RPMI8226 (cell line): ENCODE measurements around the gene ANKLE1.

Source experiments
- DNase-seq: peaks from one replicate; pipeline ENCODE4 v3.0.0-alpha.2; 2015

ANKLE1 gene

DNA sequence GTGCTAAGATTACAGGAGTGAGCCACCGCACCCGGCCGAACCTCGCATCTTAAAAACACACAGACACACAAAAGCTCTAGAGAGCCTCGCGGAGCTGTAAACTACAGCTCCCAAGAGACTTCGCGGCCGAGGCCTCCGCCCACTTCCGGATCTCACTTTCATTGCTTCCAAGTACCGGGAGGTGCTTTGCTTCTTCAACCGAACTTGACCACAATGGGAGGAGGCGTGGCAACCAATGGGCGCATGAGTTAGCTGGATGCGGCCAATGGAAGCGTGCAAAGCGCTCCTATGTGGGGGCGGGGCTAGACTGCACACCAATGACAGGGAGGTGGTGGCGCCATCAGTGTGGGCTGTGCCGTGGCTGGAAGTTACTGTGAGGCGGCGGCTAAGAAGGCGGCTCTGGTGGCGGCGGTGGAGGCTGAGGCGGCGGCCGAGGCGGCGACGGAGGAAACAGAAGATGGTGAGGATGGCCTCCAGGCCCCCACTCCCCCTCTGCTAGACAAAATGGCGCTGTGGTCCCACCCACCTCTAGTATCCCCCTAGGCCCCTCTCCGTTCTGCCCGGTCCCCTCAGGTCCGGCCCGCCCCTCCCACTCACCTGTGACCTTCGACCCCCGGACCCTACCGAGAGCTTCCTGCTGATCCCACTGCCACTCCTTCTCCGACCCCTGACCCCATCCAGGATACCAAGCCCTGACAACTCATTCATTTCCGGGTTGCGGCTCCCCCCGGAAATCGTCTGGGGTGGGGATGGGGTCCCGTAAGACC lies 27.7 kb downstream of the ANKLE1 start, which contains the start of gene DDA1:
DDA1 (plus strand) TSS at position 366 of the 767 bp plus-strand sequence; CDS start at position 458, 92 bp downstream.
- DNase-seq, result peak; percentile 100

DNA sequence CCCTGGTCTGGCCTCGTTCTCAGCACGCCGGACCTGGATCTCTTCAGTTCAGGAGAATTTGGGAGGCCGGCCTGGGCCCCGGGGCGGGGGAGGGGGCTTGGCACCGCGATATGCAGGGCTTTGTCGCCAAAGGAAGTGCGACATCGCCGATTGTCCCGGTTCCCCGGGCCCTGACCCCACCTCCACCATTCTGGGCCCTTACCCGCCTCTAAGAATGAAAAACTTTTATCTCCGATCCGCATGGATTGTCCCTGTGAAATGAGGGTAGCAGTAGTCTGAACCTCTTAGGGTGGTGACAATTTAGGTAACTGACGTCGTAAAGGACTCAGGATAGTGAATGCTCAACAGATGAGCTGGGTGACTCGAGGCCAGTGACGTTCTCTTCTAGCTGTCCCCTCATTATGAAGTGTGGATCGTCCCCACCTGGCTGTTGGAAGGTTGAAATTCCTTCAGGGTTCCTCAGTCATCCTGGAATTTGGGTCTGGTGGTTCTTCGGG lies 28.3 kb downstream of the ANKLE1 start:
- no peak for DNase-seq

DNA sequence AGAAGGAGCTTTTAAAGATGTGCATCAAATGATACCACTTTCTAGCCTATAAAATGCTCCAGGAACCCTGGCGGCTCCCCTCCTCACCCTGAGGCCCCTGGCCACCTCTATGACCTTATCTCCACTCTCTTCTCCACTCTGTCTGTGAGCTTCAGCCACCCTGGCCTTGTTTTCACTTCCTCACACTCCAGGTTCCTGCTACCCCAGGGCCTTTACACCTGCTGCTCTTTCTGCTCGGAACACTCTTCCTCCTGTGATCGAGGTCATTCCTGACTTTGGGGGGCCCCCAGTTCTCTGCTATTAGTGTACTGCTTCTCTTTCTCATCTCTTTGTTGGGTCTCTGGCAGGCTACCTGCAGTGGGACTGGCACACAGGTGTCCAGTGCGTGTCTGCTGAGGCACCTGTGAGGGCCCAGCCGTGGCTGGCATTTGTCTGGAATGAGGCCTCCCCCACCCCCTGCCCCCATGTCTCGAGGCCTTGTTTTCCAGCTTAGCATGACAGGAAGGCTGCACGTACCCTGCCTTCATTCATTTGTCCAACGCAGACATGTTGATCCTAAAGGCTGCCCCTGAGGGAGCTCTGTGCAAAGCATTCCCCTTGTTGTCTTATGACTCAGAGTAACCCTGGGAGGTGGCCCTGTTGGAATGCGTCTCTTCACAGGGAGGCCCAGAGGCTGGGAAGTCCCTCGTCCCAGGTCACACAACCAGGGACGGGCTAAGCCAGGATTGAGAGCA lies 29.9 kb downstream of the ANKLE1 start:
- no peak for DNase-seq

DNA sequence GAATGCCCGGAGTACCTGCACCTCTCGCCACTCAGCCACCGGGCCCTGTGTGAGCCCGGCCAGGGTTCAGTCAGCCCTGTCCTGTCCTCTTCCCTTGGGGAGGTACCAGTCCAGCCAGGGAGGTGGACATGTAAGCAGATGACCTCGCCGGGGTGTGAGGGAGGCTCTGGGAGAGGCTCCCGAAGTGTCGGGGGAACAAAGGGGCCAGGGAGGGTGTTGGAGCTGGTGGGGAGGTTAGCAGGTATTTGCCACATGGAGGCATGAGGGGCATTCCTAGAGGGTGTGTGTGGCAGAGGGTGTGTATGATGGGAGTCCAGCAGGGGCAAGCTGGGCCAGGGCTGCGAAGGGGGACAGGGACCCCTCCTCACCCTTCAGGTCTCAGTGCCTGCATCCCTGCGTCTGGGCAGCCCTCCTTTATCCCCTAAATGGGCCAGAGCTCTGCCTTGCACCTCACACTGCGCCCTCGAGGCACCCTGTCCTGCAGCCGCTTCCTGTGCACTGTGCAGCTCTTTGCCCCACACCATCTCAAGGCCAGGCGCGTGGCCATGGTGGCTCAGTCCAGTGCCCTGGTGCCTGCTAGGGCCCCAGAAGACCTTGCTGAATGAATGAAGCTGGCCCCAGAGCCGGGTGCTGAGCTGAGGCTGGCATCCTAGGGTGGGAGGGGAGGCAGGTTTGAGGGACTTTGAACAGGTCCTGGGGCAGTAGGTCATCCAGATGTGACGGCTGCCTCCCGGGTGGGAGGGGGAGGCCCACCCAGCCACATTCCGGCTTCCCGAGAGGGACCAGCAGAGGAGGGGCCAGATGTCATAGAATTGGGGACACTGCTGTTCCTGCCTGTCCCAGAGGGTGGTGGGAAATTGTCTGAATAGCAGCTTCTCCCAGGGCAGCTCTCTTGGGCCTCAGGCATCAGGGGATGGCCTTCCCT lies 30.8 kb downstream of the ANKLE1 start:
- DNase-seq, result no peak

DNA sequence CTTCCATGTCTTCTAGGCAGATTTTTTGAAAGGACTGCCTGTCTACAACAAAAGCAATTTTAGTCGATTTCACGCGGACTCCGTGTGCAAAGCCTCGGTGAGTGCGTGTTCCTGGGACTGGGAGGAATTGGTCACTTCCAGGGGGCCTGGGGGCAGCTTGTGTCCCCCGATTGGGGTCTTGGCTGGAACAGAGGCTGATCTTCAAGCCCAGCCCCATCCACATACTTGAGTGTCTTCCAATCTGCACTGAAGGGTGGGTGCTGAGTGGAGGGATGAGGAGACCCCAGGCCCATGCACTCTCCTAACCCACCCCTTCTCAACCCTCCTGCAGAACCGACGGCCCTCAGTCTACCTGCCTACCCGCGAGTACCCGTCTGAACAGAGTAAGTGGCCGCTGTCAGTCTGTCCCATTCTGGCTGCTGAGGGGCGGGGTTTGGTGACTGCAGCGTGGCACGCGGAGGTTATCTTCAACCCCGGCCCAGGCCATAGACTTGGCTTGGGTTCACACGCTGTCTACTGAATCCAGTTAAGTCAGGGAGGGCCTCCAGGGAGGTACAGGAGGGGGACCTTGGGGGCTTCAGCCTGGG lies 32.4 kb downstream of the ANKLE1 start:
- no peak for DNase-seq

DNA sequence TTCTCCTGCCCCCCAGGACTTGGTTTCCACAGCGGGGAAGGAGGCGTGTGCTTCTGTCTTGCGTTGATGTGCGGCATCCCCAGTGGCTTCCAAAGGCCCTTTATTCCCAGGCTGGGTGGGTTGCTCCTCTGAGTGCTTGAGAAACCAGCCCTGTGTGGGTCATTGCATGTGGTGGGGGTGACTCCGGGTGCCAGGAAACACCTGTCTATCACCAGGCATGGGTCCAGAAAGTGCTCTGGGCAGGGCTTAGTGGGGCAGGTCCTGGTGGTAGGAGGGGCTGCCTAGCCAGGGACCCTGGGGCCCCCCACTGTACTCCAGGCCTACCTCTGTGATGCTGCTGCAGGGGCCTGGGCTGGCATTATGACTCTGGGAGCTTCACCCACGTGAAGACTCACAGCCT lies 37.3 kb downstream of the ANKLE1 start:
- DNase-seq, result no peak

DNA sequence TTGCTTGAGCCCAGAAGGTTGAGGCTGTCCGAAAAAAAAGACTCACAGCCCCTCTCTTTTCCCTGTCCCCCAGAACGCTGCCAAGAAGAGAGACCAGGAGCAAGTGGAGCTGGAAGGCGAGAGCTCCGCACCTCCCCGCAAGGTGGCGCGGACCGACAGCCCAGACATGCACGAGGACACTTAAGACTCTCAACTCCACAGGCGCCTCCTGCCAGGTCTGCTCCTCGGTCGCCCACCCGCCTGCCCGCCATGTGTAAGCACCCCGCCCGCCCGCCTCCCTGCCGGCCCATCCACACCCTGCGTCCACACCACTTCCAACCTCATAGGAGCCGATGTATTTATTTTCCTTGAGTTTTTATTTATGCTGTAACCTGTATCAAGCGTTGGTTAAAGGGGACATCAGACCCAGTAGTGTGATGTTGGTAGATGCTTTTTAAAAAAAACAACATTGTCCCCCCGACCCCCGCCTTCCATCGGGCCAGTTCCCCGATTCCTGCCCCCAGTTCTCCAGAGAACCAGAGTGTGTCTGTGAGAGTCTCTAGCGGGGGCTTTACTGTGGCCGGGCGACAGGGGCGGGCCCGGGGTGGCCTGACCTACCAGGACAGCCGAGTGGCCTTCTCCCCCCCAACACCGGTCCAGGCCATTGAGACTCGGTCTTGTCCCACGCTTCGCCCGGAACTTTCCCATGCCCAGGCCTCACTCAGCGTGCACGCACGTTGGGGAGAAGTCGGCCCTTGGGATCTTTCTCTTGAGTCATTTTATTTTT lies 38.0 kb downstream of the ANKLE1 start:
- no peak for DNase-seq

DNA sequence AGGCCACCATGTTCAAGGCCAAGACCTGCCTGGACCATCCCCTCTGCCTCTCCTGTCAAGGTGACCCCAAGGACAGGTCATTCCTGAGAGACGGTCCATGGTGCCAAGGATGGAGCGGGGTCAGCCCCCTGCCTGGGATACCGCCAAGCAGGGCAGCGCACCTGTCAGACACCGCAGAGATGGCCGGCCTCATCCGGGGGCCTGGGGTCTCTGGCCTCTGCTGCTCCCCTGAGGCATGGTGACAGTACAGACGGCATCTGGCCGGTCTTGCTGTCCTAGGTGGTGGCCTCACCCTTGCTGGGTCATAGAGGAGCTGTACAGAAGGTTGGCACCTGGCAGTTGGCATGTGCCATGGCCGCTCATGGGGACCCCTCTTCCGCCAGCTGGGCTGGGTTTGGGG lies 38.7 kb downstream of the ANKLE1 start:
- no peak for DNase-seq

DNA sequence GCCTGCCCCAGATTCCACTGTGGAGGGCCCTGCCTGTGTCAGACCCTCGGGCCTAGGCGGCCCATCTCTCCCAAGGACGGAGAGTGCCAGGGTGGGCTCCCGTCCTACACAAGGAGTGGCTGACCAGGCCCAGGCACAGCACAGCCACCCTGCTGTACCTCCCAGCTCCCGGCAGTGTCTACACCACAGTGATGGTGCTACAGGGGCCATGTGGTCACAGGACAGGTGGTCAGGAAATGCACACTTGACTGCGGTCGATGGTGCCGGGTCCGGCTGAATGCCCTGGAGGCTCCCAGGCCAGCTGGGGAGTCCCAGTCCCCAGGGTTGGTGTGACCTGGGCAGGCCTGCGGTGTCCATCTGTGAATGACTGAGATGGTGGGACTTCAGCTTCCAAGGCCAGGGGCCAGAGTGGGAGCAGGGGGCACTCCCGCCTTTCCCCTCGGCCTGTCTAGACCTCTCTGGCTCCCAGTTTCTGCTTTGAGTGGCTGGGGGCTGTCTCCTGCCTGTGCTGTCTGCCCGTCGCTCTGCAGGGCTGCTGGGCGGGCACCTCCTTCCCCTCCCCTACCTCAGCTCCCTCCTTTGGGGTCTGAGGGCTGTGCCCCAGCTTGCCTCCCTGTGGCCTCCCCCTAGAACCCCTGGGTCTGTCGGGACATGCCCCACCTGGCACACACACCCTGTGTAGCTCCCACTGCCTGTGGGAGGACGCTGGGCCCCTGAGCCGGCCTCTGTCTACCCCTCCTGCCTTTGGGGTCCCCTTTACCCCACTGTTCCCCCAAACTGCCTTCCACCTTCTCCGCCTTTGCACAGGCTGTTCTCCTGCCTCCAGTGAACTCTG lies 40.2 kb downstream of the ANKLE1 start:
- DNase-seq, result no peak

DNA sequence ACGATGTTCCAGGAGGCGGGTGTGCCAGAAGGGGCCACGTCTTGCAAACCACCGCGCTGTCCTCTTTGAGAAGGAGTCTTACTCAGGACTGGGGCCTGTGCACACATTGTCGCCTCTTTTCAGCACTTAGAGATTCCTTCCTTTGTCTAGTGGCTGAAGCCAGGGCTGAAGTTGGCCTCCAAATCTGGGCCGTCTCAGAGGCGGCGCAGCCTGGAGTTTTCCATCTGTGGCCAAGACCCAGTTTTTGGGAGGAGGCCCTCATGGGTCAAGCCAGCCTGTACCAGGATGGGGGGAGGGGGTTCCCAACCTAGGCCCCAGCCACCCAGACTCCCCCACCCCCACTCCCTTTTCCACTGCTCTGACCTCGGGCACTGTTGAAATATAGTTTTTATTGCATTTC lies 41.2 kb downstream of the ANKLE1 start:
- no peak for DNase-seq

DNA sequence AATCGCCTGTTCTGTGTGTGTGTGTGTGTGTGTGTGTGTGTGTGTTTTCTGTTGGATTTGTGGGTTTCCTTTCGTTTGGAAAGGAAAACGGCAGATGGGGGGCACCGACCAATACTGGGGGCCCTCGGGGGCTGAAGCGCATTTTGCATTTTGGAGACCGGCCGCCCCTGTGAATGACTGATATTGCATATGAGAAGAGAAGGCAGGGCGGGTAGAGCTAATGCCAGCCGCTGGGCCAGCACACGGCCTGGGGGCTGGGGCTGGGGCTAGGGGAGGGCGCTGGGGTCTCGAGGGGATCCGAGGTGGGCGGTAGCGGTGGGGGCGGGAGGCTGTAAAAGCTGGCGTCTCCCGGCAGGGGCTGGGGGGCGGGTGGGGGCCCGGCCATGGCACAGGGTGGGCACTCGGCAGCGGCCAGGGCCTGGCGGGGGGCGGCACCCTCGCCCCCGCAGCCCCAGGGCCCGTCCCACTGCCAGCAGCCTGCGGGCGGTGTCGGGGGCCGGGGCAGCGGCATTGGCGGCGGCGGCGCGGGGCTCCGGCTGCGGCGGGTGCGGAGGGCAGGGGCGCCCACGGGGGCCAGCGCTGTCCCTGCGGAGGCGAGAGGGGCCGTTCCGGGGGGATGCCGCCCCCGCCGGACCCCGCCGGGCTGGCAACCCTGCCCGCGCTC lies 41.7 kb downstream of the ANKLE1 start:
- no peak for DNase-seq

DNA sequence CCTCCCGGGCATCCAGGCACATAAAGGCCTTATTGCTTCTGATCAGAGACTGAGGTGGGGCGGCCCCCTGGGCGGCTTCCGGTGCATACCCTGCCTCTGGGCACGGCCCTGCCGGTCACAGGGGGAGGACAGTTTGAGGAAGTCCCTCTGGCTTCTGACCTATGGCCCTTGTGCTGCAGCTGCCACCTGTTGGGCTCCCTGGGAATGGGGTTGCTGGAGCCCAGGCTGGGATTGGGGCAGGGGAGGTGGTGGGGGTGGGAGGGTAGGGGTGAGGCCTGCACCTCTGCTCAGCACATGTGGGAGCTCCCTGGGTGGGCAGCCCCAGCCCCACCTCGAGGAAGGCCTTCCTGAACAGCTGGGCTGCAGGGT lies 42.2 kb downstream of the ANKLE1 start:
- no peak for DNase-seq

DNA sequence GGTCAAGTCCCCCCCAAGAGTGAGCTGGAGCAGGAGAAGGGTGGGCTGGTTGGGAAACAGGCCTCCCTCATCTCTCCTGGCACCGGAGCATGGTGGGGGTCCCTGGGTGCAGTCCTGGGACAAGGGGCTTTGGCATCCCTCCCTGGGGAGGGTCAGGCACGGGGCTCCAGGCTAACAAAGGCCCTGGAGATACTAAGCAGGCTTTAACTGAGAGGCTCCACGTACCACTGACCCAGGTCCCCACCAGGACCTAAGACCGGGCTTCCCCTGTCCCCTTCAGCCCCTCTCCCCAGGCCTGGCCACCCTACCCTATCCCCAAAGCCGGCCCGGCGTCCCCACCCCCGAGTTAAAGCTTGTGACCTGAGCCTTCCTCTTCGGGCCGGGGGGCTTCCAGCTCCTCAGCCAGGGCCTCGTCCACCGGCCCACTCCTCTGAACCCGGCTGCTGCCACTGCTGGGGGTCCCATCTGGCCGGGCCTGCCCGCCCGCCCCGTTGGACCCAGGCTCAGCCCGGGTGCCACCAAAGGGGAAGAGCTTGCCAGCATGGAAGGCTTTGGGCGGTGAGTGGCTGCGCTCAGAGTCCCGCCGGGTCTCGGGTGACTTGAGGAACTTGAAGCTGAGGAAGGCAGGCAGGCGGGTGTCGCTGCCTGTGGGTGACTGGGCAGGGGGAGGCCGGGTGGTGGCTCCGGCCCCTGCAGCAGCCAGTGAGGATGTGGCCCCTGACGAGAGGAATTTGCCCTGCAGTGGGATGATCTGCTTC lies 42.8 kb downstream of the ANKLE1 start:
- no peak for DNase-seq

DNA sequence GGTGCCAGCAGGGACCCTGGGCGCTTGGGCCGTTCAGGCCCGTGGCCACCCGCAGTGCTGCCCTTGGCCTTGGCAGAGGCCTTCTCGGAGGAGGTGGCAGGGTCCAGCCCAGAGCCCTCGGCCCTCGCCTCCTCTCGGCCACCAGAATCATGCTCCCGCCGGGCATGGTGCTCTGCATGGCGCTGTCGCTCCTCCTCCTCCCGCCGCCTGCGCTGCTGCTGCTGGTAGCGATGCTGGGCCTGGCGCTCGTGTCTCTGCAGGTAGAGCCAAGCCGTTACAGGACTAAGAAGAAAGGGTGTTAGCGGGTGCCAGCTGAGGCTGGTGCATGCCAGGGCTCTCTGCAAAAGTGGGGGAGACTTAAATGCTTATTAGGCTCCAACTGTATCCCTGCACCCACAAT lies 43.4 kb downstream of the ANKLE1 start:
- no peak for DNase-seq

DNA sequence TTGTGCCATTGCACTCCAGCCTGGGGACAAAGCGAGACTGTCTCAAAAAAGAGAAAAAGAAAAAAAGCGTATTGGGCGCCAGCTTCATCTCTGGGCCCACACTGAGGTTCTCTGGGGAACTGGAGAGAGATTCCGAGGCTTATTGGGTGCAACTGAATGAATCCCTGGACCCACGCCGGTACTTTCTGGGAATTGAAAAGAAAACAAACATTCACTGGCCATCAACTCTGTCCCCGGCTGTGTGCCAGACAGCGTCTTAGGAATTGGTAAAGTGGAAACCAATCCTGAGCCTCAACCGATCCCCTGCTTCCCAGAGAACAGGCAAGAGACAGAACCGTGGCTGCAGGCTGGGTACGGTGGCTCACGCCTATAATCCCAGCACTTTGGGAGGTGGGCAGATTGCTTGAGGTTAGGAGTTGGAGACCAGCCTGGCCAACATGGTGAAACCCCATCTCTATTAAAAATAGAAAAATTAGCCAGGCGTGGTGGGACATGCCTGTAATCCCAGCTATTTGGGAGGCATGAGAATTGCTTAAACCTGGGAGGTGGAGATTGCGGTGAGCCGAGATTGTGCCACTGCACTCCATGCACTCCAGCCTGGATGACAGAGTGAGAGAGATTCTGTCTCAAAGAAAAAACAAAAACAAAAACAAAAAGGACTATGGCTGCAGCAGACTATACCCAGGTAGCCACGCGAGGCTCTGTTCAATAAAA lies 44.3 kb downstream of the ANKLE1 start:
- no peak for DNase-seq

DNA sequence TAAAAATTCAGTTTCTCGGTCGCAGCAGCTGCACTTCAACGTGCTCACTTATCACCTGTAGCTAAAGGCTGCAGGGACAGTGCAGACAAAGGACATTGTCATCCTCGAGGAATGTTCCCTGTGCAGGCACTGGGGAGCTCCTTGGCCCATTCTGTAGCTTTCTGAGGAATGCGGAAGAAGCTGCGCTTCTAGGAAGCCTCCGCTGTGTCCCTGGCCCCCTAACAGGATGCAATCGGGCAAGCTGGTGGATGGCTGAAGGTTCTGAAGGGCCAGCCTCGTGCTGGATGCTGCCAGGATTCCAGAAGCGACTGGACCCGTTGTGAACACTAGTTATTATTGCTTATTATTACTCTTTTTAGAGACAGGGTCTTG lies 44.9 kb downstream of the ANKLE1 start:
- no peak for DNase-seq

DNA sequence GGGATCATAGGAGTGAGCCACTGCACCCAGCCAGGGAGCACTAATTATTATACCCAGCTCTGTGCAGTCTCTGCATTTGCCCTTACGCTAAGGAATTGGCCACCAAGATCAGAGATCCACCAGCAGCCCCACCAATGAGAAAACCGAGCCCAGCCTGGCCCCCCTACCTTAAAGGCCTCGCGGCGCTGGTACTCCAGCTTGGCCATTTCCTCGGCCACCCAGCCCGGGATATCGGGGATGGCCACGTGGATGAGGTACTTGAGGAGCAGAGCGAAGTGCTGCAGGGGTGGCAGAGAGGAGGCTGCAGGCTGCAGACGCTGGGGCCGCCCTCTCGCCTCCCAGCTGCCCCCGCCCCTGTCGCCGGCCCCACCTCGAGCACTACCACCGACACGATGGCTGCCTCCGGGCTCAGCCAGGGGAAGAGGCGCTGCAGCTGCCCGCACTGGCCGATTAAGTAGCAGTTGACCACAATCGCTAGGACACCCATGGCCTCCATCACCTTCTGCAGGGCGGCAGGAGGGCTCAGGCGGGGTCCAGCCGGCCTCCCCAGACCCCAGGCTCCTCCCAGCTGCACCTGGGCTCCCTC lies 45.5 kb downstream of the ANKLE1 start:
- DNase-seq, result no peak

DNA sequence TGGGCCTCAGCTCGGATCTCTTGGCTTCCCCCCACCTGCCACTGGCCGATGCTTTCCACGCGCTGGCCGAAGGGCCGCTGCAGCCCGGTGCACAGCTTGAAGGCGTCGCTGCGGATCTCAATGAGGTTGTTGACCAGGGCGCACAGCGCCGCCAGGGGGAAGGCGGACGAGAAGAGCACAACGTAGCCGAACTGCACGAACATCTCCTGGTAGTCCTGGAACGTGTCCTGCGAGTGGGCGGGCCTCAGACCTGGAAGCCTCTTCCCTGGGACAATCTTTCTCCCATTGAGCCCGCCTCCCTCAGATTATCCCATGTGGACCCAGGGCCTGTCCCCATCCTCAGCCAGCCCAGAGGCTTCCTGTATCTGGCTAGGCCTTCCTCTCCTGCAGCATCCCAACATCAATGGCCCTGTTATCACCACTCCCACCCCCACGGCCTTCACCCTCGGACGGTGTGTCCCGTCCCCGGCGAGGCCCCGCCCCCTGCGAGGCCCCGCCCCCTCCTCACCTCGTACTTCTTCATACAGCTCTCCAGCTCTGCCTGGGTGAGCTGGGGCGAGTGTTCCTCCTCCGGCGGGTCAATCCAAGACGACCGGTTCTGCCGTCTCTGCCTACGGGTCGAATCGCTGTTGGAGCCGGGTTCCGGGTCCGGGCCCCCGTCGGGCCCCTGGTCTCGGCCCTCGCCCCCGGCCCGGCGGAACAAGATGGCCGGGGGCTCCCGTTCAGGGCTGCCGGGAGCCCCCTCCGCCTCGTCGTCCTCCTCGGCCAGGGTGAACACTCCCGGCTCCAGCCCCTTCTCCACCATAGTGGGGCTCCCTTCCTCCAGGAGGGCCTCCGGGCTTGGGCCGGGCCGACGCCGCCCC lies 46.2 kb downstream of the ANKLE1 start:
- no peak for DNase-seq
